DMS53 (cell line): ENCODE results near the gene LRCOL1.

Experiments
- DNase-seq: peaks from one replicate; lab custom pipeline; 2025; lab: John Stamatoyannopoulos, UW

The LRCOL1 gene

DNA sequence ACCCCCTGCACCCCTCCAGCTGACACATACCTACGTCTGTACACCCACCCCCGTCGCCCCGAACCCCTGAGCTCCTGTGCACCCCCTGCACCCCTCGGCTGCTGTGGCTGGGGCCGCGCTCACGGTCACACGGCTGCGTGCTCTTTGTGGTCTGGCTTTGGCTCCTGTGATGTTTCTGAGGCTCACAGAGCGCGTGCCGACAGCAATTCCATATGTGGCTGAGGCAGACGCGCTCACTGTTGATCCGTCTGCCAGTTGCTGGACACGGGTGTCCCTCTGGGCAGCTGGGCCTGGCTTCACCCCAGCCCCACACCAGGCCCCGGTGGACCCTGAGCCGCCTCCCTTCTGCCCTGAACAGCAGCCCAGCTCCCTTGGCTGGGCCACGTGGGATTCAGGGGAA lies 46.5 kb downstream of the LRCOL1 start:
- DNase-seq, result no peak

- DNase-seq, result no peak
These were observed 47.8 kb downstream of the LRCOL1 start for GRCh38 chr12:132562489-132563021.

- DNase-seq, result peak; percentile 35
These were observed 48.8 kb downstream of the LRCOL1 start for GRCh38 chr12:132561427-132562156.

GRCh38 chr12:132560614-132561426 lies 49.6 kb downstream of the LRCOL1 start:
- peak; percentile 95 for DNase-seq

- DNase-seq, result peak; percentile 81
These were observed 50.1 kb downstream of the LRCOL1 start for GRCh38 chr12:132560364-132560613.

DNA sequence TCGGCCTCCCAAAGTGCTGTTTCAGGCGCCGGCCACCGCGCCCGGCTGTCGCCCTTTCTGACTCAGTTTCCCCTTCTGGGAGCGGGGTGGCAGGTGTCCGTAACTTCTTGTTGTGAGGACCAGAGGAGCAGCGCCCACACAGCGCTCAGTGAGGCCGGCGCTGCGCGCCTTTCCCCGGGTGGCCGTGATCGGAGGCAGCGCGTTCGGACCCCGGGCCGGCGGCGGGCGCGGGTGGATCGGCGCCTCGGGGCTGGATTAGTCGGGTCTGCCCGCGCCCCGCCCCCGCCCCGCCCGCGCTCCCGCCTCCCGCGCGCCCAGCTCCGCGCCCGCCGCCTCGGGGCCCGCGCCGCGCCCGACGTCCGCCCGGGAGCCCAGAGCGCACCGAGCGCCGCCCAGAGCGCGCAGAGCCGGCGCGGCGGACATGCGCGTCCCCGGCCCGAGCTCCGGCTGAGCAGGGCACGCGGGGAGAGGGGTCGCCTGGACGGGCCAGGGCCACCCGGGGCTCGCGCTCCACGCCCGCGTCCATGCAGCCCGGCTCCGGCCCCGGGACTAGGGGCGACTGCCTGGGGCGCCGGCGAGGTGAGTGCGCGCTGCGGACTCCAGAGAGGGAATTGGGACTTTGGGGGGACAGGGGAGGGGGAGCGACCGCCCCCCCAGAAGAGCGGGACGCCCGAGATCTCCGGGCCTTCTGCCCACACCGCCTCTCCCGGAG lies 50.6 kb downstream of the LRCOL1 start:
- peak; percentile 90 for DNase-seq

GRCh38 chr12:132558861-132559623 lies 51.3 kb downstream of the LRCOL1 start:
- peak; percentile 60 for DNase-seq

- DNase-seq, result peak; percentile 65
These were observed 52.1 kb downstream of the LRCOL1 start for GRCh38 chr12:132558042-132558856.

DNA sequence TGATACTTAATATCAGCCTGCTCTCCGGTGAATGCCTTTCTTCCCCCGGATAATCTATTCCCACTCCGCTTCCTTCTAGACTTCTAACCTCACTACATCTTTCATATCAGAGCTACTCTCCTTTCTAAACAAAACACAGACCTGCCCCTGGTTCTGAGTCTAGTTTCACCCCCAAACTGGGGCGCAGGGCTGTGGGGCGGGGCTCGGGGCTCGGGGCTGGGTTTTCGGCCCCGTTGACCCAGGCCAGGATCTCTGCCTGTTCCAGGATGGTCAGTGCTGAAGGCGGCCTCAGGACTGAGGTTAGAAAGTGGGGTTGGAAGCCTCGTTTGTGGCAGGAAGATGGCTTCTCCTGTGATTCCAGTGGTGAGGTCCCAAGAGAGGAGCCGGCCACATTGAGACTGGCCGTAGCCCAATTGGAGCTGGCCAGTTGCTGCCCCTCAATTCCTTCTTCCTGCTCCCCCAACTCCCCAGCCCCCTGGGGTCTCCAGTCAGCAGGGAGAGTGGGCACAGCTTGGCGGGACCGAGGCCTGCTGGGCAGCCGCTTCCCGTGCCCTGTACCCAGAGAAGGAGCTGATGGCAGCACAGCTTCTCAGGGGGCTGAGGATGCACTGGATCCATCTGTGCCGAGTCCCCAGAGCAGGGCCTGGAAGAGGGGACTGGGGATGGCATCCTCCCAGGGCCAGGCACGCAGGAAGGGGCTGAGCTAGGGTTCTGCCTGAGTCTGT lies 52.9 kb downstream of the LRCOL1 start:
- DNase-seq, result no peak

DNA sequence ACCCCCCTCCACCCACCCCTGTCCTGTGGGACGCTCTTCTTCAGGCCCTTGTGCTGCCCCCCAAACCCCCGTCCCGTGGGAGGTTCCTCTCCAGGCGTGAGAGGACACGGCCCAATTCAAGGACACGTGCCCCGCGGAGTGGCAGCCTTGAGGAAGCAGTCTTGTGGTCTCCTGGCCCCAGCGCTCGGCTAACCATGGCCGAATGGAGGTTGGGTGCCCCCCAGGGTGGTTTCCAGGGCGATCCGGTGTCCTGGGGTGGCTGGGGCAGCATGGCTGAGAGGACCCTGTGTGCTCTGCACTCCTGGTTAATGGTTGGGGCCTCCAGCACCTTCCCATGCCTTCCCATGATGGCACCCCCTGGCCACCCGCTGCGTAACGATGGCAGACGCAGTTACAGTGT lies 53.6 kb downstream of the LRCOL1 start:
- no peak for DNase-seq

DNA sequence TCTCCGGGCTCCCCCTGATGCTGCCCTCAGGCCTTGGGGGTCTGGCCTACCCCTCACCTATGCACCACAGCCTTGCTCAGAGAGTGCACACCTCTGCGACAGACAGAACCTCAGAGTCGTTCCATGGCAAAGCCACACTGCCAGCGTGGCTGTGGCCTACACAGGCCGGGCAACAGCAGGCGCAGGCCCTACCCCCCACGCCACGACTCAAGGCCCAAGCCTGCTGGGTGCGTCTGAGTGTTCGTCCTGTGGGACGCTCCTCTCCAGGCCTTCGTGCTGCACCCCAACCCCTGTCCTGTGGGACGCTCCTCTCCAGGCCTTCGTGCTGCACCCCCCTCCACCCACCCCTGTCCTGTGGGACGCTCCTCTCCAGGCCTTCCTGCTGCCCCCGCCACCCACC lies 54.2 kb downstream of the LRCOL1 start:
- no peak for DNase-seq

DNA sequence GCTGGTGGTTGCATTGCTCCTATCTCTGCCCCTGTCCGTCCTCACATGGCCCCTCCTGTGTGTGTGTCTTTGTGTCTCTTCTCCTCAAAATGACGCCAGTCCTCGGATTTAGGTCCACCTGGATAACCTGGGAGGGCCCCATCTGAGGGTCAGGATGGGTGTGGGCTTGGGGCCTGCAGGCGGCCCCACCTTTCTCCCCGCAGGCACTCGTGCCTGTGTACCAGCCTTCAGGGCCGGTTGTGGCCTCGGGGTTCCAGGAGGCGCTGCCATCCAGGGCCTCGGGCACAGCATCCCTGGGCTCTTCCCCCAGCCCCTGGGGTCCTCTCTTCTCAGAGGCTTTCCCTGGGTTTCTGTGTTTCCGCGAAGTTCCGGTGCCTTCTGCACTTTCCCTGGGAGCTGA lies 54.7 kb downstream of the LRCOL1 start:
- DNase-seq, result no peak

DNA sequence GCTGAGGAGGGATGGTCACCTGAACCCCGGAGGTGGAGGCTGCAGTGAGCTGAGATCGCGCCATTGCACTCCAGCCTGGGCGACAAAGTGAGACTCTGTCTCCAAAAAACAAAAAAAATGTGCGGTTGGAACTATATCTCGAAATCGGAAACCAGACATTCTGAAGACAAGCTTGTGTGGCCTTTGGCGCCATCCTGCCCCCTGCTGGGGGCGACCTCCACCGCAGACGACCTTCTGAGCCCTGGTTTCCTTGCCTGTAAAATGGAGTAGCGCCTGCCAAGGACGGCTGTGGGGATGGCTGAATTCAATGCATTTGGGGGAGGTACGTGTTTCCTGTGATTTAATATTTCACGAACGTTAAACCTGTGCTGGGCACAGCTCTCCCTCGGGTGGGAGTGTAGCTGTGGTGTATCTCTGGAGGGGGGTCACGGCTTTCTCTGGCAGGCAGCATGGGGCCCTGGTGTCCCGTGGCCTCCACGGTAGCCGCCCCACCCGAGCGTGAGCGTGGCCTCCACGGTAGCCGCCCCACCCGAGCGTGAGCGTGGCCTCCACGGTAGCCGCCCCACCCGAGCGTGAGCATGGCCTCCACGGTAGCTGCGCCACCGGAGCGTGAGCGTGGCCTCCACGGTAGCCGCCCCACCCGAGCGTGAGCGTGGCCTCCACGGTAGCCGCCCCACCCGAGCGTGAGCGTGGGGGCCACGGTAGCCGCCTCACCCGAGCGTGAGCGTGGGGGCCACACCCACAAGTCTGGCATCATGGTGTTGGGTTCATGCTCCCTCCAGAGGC lies 55.3 kb downstream of the LRCOL1 start:
- peak; percentile 42 for DNase-seq
